ENCODE results near the gene ACP1.

ACP1 gene

DNA sequence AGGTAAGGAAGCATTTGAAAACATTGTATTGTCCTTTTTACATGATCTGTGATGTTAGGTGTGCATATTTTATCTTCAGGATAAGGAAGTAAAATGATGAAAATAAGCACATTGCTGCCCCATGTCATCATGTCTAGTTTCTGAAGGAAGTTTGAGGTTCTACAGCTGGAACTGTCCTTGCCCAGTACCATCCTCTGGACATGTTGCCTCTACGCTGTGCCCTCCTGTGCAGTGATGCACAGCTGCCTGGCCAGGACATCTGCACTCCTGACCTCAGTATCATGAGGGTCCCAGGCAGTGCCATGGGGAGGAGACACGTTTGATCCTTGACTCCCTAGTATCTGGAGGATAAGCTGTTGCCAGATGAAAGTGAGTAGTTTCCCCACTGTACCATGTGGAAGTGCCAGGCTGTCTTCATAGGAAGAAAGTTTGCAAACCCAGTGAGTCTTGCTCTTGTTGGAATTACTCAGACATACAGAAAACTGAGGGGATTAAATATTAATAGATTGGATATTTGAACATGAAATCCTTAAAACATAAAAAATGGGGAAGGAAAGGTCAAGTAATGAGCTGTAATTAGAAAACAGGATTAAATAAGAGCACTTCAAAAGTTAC, 13.7 kb downstream of the ACP1 start:
- no peak for DNase-seq (ENCODE audit: low read depth in 1 of 2, low spot score in 1 of 2)
- in situ Hi-C loops (cut with HindIII; ENCODE audit: low pct_unique_long_range_greater_than_20kb, low sequenced_read_pairs): no loop called here
- TF ChIP-seq JUND (IDR thresholded peaks at IDR 0.05; ENCODE audit: low read depth): no peak

DNA sequence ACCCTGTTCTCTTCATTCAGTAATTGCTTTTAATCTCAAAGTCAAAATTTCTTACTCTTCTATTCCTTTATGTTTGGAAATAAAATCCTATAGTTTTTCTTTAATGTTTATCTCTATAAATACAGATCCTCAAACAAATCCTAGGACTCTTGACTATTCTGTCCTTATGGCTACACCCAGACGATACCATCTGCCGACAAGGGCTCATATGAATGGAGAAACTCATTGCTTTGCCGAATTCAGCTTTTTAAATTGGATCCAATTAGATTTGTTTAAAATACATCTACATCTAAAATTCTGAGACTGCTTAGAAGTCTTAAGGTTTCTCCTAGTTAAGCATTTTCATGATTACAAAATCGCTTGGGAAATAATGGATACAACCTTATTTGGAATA, 14.2 kb downstream of the ACP1 start:
- in situ Hi-C loops (cut with HindIII; ENCODE audit: low pct_unique_long_range_greater_than_20kb, low sequenced_read_pairs): no loop called here
- no peak for TF ChIP-seq JUND (IDR thresholded peaks at IDR 0.05; ENCODE audit: low read depth)

DNA sequence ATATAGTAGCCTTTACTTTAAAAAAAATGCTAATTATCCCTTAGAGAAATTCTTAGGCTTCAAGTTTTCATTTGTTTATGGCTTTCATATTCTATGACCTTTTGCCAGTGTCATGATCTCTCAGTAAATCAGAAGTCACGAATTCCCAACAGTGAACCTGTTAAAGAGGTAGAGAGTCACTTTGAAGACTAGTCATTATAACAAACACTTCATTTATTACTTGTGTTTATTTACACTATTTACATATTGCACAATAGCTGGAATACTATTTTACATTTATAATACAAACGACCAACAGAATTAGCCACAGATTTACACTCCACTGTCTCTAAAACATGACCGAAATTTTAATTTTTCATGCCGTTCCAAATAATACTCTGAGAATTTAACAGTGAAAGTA, 14.6 kb downstream of the ACP1 start:
- in situ Hi-C loops (cut with HindIII; ENCODE audit: low pct_unique_long_range_greater_than_20kb, low sequenced_read_pairs): no loop called here
- DNase-seq (ENCODE audit: low read depth in 1 of 2, low spot score in 1 of 2): no peak
- TF ChIP-seq JUND (IDR thresholded peaks at IDR 0.05; ENCODE audit: low read depth): no peak

More for the DNA sequence above, 14.2 kb downstream of the ACP1 start:
- DNase-seq (ENCODE audit: low read depth in 1 of 2, low spot score in 1 of 2): no peak

DNA sequence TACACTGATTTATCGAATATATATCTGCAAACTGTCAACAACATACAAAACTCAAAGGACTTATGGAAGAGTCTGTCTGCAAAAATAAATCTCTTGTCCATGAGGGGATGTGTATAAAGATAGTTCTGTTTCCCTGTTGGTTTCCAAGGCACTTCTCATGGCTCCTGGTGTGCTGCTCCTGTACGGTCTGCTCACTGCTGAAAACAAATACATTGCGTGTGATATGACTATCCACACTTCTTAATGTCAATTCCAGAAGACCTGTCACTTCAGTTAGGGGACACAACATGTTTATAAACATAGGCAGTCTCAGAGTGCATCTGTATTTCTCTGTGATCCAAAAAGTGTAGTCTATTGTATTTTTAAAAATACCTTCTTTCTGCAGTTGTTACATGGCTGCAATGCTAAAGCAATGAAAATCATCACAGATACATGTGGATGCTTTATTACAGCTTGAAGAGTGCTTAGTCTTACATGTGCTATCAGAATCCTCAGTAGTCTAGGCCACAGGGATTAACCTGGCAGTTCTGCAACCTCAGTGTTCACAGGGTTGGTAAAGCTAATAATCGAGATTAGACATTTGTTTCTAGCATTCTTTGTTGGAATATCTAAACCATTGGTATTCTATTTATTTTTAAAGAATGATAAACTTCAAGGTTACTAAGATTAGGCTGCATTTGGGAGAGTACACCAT, 15.4 kb downstream of the ACP1 start:
- DNase-seq (ENCODE audit: low read depth in 1 of 2, low spot score in 1 of 2): no peak
- in situ Hi-C loops (cut with HindIII; ENCODE audit: low pct_unique_long_range_greater_than_20kb, low sequenced_read_pairs): no loop called here
- TF ChIP-seq JUND (IDR thresholded peaks at IDR 0.05; ENCODE audit: low read depth): no peak

DNA sequence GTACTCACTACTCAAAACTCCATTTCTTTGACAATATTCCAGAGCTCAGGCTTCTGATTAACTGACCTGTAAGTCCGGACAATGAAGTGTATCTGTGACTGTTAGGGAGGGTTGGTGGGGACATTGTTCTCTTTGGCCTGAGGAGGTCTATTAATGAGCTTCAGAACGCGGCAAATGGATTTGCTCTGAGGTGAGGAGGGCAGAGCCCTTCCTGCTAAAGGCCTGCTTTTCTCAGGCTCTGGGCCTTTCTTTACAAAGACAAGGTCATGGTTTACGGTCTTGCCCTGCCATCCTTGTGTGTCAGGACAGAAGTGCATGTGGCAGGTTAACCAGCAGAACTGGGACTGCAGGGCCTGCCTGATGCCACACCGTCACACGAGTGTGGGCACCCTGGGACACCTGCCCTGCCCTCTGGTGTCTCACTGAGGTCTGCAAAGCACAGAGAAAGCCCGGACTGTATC, 15.9 kb downstream of the ACP1 start:
- no peak for TF ChIP-seq JUND (IDR thresholded peaks at IDR 0.05; ENCODE audit: low read depth)

DNA sequence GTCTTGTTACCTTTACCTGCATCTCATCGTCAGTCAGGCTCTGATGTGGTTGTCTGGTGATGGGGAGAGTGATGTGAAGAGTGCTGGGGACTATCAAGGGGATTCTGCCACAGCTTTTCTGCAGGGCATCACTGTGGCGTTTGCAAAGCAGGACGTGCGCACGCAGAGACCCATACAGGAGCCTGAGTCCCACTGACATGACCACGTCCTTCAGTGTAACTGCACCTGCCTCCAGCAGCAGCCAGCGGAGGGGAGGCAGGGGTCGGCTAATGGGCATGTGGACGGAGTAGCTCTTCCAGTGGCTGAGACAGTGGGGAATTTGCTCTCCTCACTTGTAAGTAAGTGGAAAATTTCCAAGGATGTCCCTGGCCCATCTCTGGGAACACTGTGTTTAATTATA, 16.6 kb downstream of the ACP1 start:
- DNase-seq (ENCODE audit: low read depth in 1 of 2, low spot score in 1 of 2): no peak
- in situ Hi-C loops (cut with HindIII; ENCODE audit: low pct_unique_long_range_greater_than_20kb, low sequenced_read_pairs): no loop called here

More for the DNA sequence above, 15.9 kb downstream of the ACP1 start:
- no peak for DNase-seq (ENCODE audit: low read depth in 1 of 2, low spot score in 1 of 2)
- in situ Hi-C loops (cut with HindIII; ENCODE audit: low pct_unique_long_range_greater_than_20kb, low sequenced_read_pairs): no loop called here

DNA sequence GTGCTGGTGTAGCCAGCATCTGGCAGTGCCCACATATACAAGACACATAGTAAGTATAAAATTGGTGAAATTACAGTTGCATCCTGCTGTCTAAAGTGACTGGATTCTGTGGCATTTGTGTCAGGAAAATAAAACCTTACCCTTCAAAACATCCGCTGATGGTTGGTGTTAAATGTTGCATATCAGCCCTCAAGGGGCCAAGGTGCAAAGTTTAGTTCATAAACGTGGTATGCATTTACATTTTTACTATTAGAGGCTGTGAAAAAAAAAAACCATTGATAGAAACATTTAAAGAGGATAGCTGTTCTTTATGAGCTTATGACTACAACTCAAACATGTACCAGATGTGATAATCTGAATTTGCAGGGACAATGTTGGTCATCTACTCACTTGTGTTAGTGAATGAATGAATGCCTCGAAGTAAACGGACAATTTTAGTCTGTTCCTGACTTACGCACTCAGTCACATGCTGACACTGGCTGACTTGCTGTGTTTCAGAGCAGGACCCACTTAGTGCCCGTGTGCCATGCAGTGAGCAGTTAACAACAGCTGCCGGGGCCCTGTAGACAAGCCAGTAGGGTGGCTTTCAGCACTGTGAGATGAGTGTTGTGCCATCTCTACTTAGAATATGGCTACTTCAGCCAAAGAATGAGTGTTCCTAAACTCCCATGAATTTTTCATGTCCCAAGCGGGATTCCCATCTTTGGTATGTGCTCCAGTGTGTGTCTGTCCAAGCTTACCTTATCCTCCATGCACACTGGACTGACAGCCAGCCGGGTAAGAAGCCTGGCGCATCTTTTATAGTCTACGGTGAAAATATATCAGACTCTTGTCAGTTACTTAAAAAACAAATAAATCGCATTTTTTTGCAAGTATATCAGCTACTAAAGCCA, 17.9 kb downstream of the ACP1 start:
- TF ChIP-seq JUND (IDR thresholded peaks at IDR 0.05; ENCODE audit: low read depth): no peak
- no peak for DNase-seq (ENCODE audit: low read depth in 1 of 2, low spot score in 1 of 2)
- in situ Hi-C loops (cut with HindIII; ENCODE audit: low pct_unique_long_range_greater_than_20kb, low sequenced_read_pairs): no loop called here

More for the DNA sequence above, 16.6 kb downstream of the ACP1 start:
- no peak for TF ChIP-seq JUND (IDR thresholded peaks at IDR 0.05; ENCODE audit: low read depth)

DNA sequence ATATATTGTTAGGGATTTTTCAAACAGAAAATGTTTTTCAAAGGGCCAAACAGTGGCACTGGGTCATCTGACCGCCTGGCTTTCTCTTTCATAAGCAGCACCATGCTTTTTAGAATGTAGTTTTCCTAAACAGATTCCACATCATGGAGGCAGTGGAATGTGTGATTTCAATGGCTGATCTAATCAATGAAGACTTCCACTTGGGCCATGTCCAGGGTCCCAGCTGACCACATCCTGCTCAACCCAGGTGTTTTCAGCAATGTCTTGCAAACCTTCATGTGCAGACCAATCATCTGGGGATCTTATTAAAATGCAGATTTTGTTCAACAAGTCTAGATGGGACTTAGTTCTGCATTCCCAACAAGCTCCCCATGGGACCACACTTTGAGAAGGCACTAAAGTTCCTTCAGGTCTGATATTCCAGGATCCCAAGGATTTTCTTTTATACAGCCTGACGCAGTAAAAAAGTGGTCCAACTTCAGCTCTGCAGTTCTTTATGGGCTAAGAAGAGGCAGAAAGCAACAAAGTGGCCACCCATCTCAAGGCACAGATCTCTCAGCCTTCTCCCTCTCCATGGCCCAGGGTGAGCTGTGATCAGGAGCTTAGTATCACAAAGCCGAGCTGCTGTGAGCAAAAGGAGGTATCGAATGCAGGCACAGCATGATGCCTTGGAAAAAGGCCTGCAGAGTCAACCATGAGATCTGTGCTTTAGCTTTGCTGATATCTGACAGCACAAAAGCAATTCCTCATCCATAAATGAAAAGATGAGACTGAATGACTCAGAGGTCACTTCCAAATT, 19.4 kb downstream of the ACP1 start:
- TF ChIP-seq JUND (IDR thresholded peaks at IDR 0.05; ENCODE audit: low read depth): no peak
- DNase-seq (ENCODE audit: low read depth in 1 of 2, low spot score in 1 of 2): no peak
- in situ Hi-C loops (cut with HindIII; ENCODE audit: low pct_unique_long_range_greater_than_20kb, low sequenced_read_pairs): no loop called here

DNA sequence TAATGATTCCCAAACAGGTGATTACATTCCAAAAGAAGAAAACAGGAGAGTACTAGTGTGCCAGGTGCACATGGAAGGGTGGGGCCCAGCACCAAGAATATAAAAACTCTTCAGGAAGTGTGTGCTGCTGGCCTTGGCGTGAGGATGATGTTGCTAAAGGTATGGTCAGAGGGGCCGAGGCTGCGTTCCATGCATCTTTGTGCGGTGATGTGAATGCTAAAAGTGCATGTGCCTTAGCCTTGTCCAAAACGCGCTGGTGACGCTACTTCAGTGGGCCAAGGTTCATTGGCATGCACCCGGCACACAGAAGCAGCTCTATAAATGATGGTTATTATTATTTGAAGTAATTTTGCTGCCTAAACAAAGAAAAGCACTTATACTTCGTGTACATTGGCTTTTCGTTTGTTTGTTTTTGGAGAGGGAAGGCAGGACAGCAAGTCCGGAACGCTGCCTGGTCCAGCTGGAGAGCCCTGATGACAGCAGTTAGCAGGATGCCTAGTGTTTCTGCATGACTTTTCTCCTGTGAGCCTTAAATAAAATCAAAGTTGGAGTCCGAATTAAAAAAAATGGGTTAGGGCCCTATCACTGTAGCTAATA, 20.2 kb downstream of the ACP1 start:
- in situ Hi-C loops (cut with HindIII; ENCODE audit: low pct_unique_long_range_greater_than_20kb, low sequenced_read_pairs): no loop called here
- no peak for TF ChIP-seq JUND (IDR thresholded peaks at IDR 0.05; ENCODE audit: low read depth)
- DNase-seq (ENCODE audit: low read depth in 1 of 2, low spot score in 1 of 2): no peak

DNA sequence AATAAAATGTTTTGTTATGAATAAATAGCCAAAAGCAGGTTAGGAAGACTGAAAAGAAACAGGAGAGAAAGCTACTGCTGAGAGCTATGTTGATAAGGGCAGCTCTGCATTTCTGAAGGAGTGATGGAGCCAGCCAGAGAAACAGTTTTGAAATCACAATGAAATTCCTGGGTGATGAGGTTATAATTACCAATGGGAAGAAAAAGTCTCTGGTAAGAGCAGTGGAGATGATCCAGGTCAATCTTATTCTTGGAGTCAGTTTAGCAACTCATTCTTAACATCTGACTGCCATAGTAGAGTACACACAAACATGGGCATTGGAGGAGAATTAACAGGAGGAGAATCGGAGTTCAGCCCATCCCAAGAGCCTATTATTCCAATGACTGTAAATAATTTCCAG, 20.8 kb downstream of the ACP1 start:
- DNase-seq (ENCODE audit: low read depth in 1 of 2, low spot score in 1 of 2): no peak

DNA sequence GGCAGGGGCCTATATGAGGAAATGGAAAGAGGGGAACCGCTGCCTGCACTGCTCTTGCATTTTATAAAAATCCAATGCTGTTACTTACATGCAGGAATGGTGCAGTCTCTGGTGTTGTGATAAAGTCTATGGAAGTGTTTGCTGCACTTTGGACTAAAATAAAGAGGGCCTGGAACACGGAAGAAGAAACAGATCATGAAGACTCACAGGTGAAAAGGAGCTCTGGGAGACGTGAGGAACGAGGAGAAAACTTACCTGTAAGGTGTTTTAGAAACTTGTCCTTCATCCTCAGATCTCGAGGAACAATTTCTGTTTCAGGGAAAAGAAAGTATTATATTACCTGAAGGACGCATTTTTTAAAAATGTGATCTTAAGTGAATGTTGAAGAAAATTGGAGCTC, 21.3 kb downstream of the ACP1 start:
- DNase-seq (ENCODE audit: low read depth in 1 of 2, low spot score in 1 of 2): no peak
- in situ Hi-C loops (cut with HindIII; ENCODE audit: low pct_unique_long_range_greater_than_20kb, low sequenced_read_pairs): no loop called here
- TF ChIP-seq JUND (IDR thresholded peaks at IDR 0.05; ENCODE audit: low read depth): no peak

More for the DNA sequence above, 20.8 kb downstream of the ACP1 start:
- no peak for TF ChIP-seq JUND (IDR thresholded peaks at IDR 0.05; ENCODE audit: low read depth)
- in situ Hi-C loops (cut with HindIII; ENCODE audit: low pct_unique_long_range_greater_than_20kb, low sequenced_read_pairs): no loop called here

Data from T47D (cell line).